Measurements from ENCODE around the gene TRPV2. TPM values are rescaled to one million over a fixed set of nuclear protein-coding genes. Genes with fewer than 3 reads are reported as not detected.

The TRPV2 gene
- total and polyA plus RNA-seq, 9 of the 15 experiments (the other 6 are each of a cell fraction or from before 2014, with no cell fraction given) = 10.0 to 97.5 (median 30.3) TPM

- TF ChIP-seq ZNF584 (CRISPR knock-in tag; IDR thresholded peaks at IDR 0.05; ENCODE audit: low read depth) (0 out of 2 replicates have a peak, but pooled peaks have one; percentile 60), RBM25 (IDR thresholded peaks at IDR 0.05; ENCODE audit: low read depth, low read length, severe bottlenecking) (peak; percentile 25), POLR2A (conservative IDR thresholded peaks at IDR 0.05) (peak; percentile 99), EWSR1 (IDR thresholded peaks at IDR 0.05; ENCODE audit: borderline replicate concordance, low read depth, partially characterized antibody) (no peak), SREBF1 (IDR thresholded peaks at IDR 0.05; ENCODE audit: borderline replicate concordance, low read depth, low read length) (0 out of 2 replicates have a peak, but pooled peaks have one; percentile 87), ETS1 (conservative IDR thresholded peaks at IDR 0.05; ENCODE audit: control insufficient read depth, low read depth, low read length) (peak; percentile 67), PHF20 (IDR thresholded peaks at IDR 0.05; ENCODE audit: partially characterized antibody) (peak; percentile 88), SIN3A (IDR thresholded peaks at IDR 0.05; ENCODE audit: borderline replicate concordance in 2 of 2, control insufficient read depth in 1 of 2, low read depth in 2 of 2, low read length in 2 of 2) (peak in 1 of 2 experiments; percentile 90; a peak in 1 of 4 replicates), ZNF830 (CRISPR knock-in tag; IDR thresholded peaks at IDR 0.05) (0 out of 2 replicates have a peak, but pooled peaks have one; percentile 17), C11orf30 (IDR thresholded peaks at IDR 0.05; ENCODE audit: low read depth) (peak; percentile 64; the same call in 1 of the 2 replicates), CREM (IDR thresholded peaks at IDR 0.05; ENCODE audit: low read depth) (peak; percentile 62; the same call in 1 of the 2 replicates), PBX2 (CRISPR knock-in tag; IDR thresholded peaks at IDR 0.05; ENCODE audit: low read depth) (no peak), PBX2 (tag; conservative IDR thresholded peaks at IDR 0.05; ENCODE audit: low read depth) (peak; percentile 92), U2AF1 (optimal IDR thresholded peaks at IDR 0.05; ENCODE audit: low read depth, low read length) (peak; percentile 45), ZBED1 (IDR thresholded peaks at IDR 0.05) (0 out of 2 replicates have a peak, but pooled peaks have one; percentile 27), ATF7 (IDR thresholded peaks at IDR 0.05) (peak; percentile 99), JUND (IDR thresholded peaks at IDR 0.05; ENCODE audit: borderline replicate concordance, low read depth, low read length) (peak; percentile 97), JUND (tag; IDR thresholded peaks at IDR 0.05; ENCODE audit: borderline replicate concordance, low read depth, low read length) (no peak; the same call in 2 of the 3 replicates), SP2 (IDR thresholded peaks at IDR 0.05; ENCODE audit: extremely low read depth, low read depth, low read length, poor library complexity, severe bottlenecking) (peak; percentile 44), SETDB1 (IDR thresholded peaks at IDR 0.05; ENCODE audit: low read length) (no peak), HNRNPH1 (optimal IDR thresholded peaks at IDR 0.05; ENCODE audit: low read depth, low read length) (no peak)
Observed at GRCh38 chr17:16438557-16439302, 23.4 kb downstream of the TRPV2 start (continued).
